ENCODE data around the gene NAPEPLD. TPM values are rescaled to one million over a fixed set of nuclear protein-coding genes. Genes with fewer than 3 reads are reported as not detected.
A peak's percentile ranks its signal among the peaks of the same experiment; 100 is the strongest.

Gene NAPEPLD
- total and polyA plus RNA-seq, 2 donors (not counting 1 experiment from before 2014, with no cell fraction given) = 5.7 to 9.2 TPM

GRCh38 chr7:103077318-103077717 is 71.6 kb downstream of the NAPEPLD start:
- Histone ChIP-seq H3K4me2 (ENCODE audit: extremely low read depth, insufficient read depth, low read length) (no peak overlapping the region), H3K4me3 (replicated peaks in 1 of 4; ENCODE audit: control extremely low read depth in 1 of 4, insufficient read depth in 1 of 4, low read depth in 3 of 4, low read length in 4 of 4) (no peak overlapping the region), H3K79me2 (ENCODE audit: control insufficient read depth, insufficient read depth, low read length) (peaks cover 22% of the 10 kb centered on the region), H3K9ac (ENCODE audit: insufficient read depth, low read length) (no peak overlapping the region), H3K36me3 (ENCODE audit: control insufficient read depth, insufficient read depth, low read length) (no peaks in the 10 kb centered on the region), H2AFZ (ENCODE audit: low read length) (no peak overlapping the region), H3K9me3 (ENCODE audit: control insufficient read depth, insufficient read depth, low read depth, low read length) (no peaks in the 10 kb centered on the region), H3K27me3 (ENCODE audit: control insufficient read depth, insufficient read depth, low read length) (no peaks in the 10 kb centered on the region), H3K4me1 (ENCODE audit: control insufficient read depth, extremely low read depth, insufficient read depth, low read length) (peaks cover 2% of the 10 kb centered on the region), H4K20me1 (ENCODE audit: control insufficient read depth, extremely low read depth, insufficient read depth, low read length) (no peaks in the 10 kb centered on the region), H3K27ac (ENCODE audit: insufficient read depth, low read length) (no peak overlapping the region)
- no peak for TF ChIP-seq CTCF (conservative IDR thresholded peaks at IDR 0.05 in 1 of 2, IDR thresholded peaks at IDR 0.05 in 1 of 2; ENCODE audit: low read depth in 1 of 2, low read length in 2 of 2)
- TF ChIP-seq EZH2 (IDR thresholded peaks at IDR 0.05; ENCODE audit: low read length, missing control alignments) = no peak
- no peak for DNase-seq (ENCODE audit: low read depth in 2 of 2)

GRCh38 chr7:103076764-103077163 is 72.1 kb downstream of the NAPEPLD start:
- Histone ChIP-seq H3K27ac (ENCODE audit: insufficient read depth, low read length) (no peak overlapping the region), H3K27me3 (ENCODE audit: control insufficient read depth, insufficient read depth, low read length) (no peaks in the 10 kb centered on the region), H3K79me2 (ENCODE audit: control insufficient read depth, insufficient read depth, low read length) (peaks cover 22% of the 10 kb centered on the region), H3K4me2 (ENCODE audit: extremely low read depth, insufficient read depth, low read length) (no peak overlapping the region), H3K4me1 (ENCODE audit: control insufficient read depth, extremely low read depth, insufficient read depth, low read length) (peaks cover 2% of the 10 kb centered on the region), H2AFZ (ENCODE audit: low read length) (no peak overlapping the region), H3K9me3 (ENCODE audit: control insufficient read depth, insufficient read depth, low read depth, low read length) (no peaks in the 10 kb centered on the region), H3K36me3 (ENCODE audit: control insufficient read depth, insufficient read depth, low read length) (no peaks in the 10 kb centered on the region), H3K4me3 (replicated peaks in 1 of 4; ENCODE audit: control extremely low read depth in 1 of 4, insufficient read depth in 1 of 4, low read depth in 3 of 4, low read length in 4 of 4) (no peak overlapping the region), H4K20me1 (ENCODE audit: control insufficient read depth, extremely low read depth, insufficient read depth, low read length) (no peaks in the 10 kb centered on the region), H3K9ac (ENCODE audit: insufficient read depth, low read length) (no peak overlapping the region)
- no peak for TF ChIP-seq CTCF (conservative IDR thresholded peaks at IDR 0.05 in 1 of 2, IDR thresholded peaks at IDR 0.05 in 1 of 2; ENCODE audit: low read depth in 1 of 2, low read length in 2 of 2)
- no peak for TF ChIP-seq EZH2 (IDR thresholded peaks at IDR 0.05; ENCODE audit: low read length, missing control alignments)
- no peak for DNase-seq (ENCODE audit: low read depth in 2 of 2)

- H3K27ac ChIP-seq (ENCODE audit: insufficient read depth, low read length) = peak overlapping the region; percentile 81
- peak overlapping the region; percentile 78 to 92 (median 92) for H3K4me3 ChIP-seq (replicated peaks in 1 of 4; ENCODE audit: control extremely low read depth in 1 of 4, insufficient read depth in 1 of 4, low read depth in 3 of 4, low read length in 4 of 4)
- DNase-seq (ENCODE audit: low read depth in 2 of 2) = peak; percentile 34 to 75
- peak overlapping the region; percentile 71 for H2AFZ ChIP-seq (ENCODE audit: low read length)
- no peaks in the 10 kb centered on the region for H3K36me3 ChIP-seq (ENCODE audit: control insufficient read depth, insufficient read depth, low read length)
- H3K79me2 ChIP-seq (ENCODE audit: control insufficient read depth, insufficient read depth, low read length) = peaks cover 22% of the 10 kb centered on the region
- no peaks in the 10 kb centered on the region for H3K9me3 ChIP-seq (ENCODE audit: control insufficient read depth, insufficient read depth, low read depth, low read length)
- peaks cover 2% of the 10 kb centered on the region for H3K4me1 ChIP-seq (ENCODE audit: control insufficient read depth, extremely low read depth, insufficient read depth, low read length)
- no peak for TF ChIP-seq CTCF (conservative IDR thresholded peaks at IDR 0.05 in 1 of 2, IDR thresholded peaks at IDR 0.05 in 1 of 2; ENCODE audit: low read depth in 1 of 2, low read length in 2 of 2)
- no peak for TF ChIP-seq EZH2 (IDR thresholded peaks at IDR 0.05; ENCODE audit: low read length, missing control alignments)
- no peaks in the 10 kb centered on the region for H4K20me1 ChIP-seq (ENCODE audit: control insufficient read depth, extremely low read depth, insufficient read depth, low read length)
- no peaks in the 10 kb centered on the region for H3K27me3 ChIP-seq (ENCODE audit: control insufficient read depth, insufficient read depth, low read length)
- peak overlapping the region; percentile 66 for H3K9ac ChIP-seq (ENCODE audit: insufficient read depth, low read length)
- H3K4me2 ChIP-seq (ENCODE audit: extremely low read depth, insufficient read depth, low read length) = peak overlapping the region; percentile 96
Observed at GRCh38 chr7:103075337-103075918, 73.5 kb downstream of the NAPEPLD start.
